ENCODE data around the gene TBC1D9B.

TBC1D9B gene

DNA sequence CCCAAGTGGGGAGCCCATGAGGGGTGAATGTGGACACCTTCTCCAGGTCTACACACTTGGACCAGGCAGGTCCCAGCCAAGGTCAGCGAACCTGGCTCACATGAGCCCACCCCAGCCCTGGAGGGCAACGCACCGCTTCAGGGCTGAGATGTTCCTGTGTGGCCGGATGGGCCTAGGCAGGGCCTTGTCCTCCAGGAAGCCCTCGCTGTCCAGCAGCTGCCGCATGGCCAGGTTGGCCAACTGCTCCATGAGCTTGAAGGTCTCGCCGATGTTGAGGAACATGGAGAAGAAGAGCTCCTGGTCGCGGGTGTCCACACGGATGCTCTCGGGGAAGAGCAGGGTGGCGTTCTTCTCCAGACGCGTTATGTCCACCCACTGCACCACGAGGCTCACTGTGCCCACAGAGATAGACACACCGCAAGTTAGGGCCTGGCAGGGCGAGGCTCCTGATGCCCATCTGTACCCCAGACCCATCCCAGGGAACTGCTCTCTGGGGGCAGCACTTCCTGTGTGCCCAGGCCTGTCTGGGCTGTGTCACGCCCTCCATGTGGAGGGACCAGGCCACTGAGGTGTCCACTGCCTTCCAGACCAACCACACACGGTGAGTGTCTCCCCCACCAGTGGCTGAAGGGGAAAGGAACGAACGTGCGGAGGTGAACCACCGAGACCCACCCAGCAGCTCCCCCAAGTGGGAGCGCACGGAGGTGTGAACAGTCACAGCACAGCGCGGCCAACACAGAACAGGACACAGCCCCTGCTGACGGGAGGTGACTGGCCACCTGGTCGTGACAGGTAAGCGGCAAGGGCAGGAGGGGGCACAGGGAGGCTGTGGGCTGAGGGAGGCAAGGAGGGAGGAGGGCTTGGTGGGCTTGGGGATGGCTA, 14.4 kb downstream of the TBC1D9B start:
- Histone ChIP-seq H3K4me1 (ENCODE audit: control insufficient read depth in 1 of 2, insufficient read depth in 2 of 2, low read length in 2 of 2) (no peaks in the 10 kb centered on the region), H3K4me3 (ENCODE audit: low read depth in 1 of 2, low read length in 2 of 2) (no peak overlapping the region), H3K27ac (ENCODE audit: low read length) (no peak overlapping the region), H3K27me3 (ENCODE audit: low read depth, low read length) (no peaks in the 10 kb centered on the region), H3K9me3 (ENCODE audit: control insufficient read depth in 1 of 2, low read length in 2 of 2) (no peaks in the 10 kb centered on the region), H3K36me3 (ENCODE audit: control insufficient read depth in 1 of 2, insufficient read depth in 2 of 2, low read length in 2 of 2) (peaks cover 63 to 89% of the 10 kb centered on the region in 2 donors)

DNA sequence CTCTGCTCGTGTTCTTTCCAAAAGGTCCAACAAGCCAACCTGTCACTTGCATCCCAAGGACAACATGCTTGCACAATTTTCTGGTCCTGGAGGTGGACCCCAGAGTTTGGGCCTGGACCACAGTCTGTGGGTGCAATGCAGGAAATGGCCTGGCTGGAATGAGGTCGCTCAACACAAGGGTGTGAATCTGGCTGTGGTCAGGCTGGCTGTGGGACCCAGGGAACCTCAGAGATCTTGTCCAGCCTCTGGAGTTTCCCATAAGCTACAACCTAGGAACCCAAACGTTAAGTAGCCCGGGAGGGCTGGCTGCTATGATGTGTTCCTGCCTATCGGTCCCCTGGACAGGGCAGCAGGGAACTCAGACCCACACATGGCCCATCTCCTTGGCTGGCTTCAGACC, 15.4 kb downstream of the TBC1D9B start:
- Histone ChIP-seq H3K4me3 (ENCODE audit: low read depth in 1 of 2, low read length in 2 of 2) (no peak overlapping the region), H3K4me1 (ENCODE audit: control insufficient read depth in 1 of 2, insufficient read depth in 2 of 2, low read length in 2 of 2) (no peaks in the 10 kb centered on the region), H3K27ac (ENCODE audit: low read length) (no peak overlapping the region), H3K36me3 (ENCODE audit: control insufficient read depth in 1 of 2, insufficient read depth in 2 of 2, low read length in 2 of 2) (peaks cover 74 to 92% of the 10 kb centered on the region in 2 donors), H3K27me3 (ENCODE audit: low read depth, low read length) (no peaks in the 10 kb centered on the region), H3K9me3 (ENCODE audit: control insufficient read depth in 1 of 2, low read length in 2 of 2) (no peaks in the 10 kb centered on the region)

DNA sequence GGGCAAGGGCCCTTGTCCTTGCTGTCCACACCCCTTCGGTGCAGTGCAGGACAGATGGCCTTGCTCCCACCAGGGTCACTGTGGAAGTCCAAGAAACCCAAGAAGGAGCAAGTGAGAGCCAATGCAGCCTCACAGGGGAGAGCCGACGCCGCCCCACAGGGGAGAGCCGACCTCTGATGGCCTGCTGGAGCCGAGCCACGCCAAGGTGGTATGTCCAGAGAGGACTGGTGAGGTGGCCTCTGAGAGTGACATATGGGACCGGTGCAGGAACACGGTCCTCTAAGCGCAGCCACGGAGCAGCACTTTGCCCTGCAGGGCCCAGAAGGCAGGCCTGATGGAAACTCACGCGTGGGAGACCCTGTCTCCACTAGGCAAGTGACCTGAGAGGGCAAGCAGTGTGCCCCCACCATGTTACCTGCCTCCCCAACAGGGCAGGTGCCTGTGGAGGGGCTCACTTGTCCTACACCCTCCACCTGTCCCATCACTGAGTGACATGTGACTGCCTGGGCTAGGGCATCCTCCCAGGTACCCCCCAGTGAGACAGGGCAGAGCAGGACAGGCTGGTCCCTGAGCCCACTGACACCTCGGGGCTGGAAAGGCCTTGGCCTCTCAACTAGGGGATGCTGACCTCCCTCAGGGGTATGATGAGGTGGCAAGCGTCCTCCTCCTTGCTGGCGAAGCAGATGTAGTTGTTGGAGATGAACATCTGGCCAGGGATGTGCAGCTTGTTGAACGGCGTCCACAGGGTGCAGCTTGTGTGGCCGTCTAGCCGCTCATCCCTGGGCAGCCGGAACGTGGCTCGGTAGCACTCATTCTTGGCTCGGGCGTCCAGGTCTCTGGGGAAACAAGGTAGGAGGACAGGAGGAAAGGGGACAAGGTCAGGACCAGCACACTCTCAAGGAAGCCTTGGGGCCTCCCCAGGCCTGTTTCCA, 16.7 kb downstream of the TBC1D9B start:
- Histone ChIP-seq H3K4me3 (ENCODE audit: low read depth in 1 of 2, low read length in 2 of 2) (no peak overlapping the region), H3K36me3 (ENCODE audit: control insufficient read depth in 1 of 2, insufficient read depth in 2 of 2, low read length in 2 of 2) (peaks cover 79 to 99% of the 10 kb centered on the region in 2 donors), H3K27me3 (ENCODE audit: low read depth, low read length) (no peaks in the 10 kb centered on the region), H3K27ac (ENCODE audit: low read length) (no peak overlapping the region), H3K9me3 (ENCODE audit: control insufficient read depth in 1 of 2, low read length in 2 of 2) (no peaks in the 10 kb centered on the region), H3K4me1 (ENCODE audit: control insufficient read depth in 1 of 2, insufficient read depth in 2 of 2, low read length in 2 of 2) (no peaks in the 10 kb centered on the region)

DNA sequence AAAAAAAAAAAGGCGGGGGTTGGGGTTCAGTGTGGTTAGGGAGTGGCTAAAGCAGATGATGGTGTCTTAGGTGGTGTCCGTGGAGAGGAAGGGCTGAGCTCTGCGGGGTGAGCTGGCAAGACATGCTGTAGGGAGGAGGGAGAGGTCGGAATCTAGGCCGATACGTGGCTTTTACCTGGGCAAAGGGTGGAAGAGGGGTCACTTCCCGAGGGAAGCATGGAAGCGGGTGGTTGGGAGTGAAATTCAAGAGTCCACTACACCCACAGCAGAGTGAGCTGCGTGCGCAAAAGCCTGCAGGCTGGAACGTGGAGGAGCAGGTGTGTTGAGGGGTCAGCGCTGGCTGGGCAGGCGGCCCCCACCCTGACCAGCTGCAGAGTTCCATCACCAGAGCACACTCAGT, 17.8 kb downstream of the TBC1D9B start:
- Histone ChIP-seq H3K4me1 (ENCODE audit: control insufficient read depth in 1 of 2, insufficient read depth in 2 of 2, low read length in 2 of 2) (no peaks in the 10 kb centered on the region), H3K36me3 (ENCODE audit: control insufficient read depth in 1 of 2, insufficient read depth in 2 of 2, low read length in 2 of 2) (peaks cover 77 to 96% of the 10 kb centered on the region in 2 donors), H3K9me3 (ENCODE audit: control insufficient read depth in 1 of 2, low read length in 2 of 2) (no peaks in the 10 kb centered on the region), H3K27me3 (ENCODE audit: low read depth, low read length) (no peaks in the 10 kb centered on the region), H3K4me3 (ENCODE audit: low read depth in 1 of 2, low read length in 2 of 2) (no peak overlapping the region), H3K27ac (ENCODE audit: low read length) (no peak overlapping the region)

DNA sequence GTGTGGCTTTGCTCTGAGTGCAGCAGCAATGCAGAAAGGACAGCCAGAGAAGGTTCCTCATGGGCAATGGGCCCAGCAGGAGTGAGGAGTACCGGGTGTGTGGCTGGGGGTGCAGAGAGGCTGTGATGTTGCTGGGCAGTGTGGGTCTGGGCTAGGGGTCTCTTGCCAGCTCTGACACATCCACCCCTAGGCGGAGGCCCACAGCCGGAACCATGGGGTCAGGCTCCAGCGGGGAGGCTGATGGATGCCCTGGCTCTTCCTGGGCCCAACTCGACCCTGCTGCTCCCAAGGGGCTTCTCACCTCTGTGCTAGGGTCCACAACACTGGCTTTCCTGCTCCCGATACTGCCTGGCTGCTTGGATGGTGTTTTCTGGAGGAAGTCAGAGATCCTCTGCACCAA, 19.9 kb downstream of the TBC1D9B start:
- H3K27ac ChIP-seq (ENCODE audit: low read length): no peak overlapping the region
- no peaks in the 10 kb centered on the region for H3K4me1 ChIP-seq (ENCODE audit: control insufficient read depth in 1 of 2, insufficient read depth in 2 of 2, low read length in 2 of 2)
- H3K36me3 ChIP-seq (ENCODE audit: control insufficient read depth in 1 of 2, insufficient read depth in 2 of 2, low read length in 2 of 2): peaks cover 76 to 96% of the 10 kb centered on the region in 2 donors
- no peaks in the 10 kb centered on the region for H3K27me3 ChIP-seq (ENCODE audit: low read depth, low read length)
- no peak overlapping the region for H3K4me3 ChIP-seq (ENCODE audit: low read depth in 1 of 2, low read length in 2 of 2)
- H3K9me3 ChIP-seq (ENCODE audit: control insufficient read depth in 1 of 2, low read length in 2 of 2): peaks cover 4 to 13% of the 10 kb centered on the region in 2 donors

DNA sequence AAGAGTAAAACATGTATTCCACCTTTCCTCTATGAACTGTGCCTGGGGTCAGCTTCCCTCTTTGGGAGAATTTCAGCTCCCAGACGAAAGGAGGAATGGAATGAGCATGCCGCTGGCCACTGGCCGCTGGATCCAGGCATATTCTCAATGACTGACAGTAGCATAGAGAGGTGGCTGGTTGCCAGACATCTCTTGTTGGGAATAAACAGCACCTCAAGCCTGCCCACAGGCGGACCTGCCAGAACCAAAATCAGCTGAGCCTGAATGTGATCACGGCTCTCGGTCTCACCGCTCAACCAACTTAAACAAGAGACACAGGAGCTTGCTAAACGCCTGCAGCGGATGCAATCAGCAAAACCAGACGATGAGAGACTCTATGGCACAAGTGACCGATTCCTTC, 20.6 kb downstream of the TBC1D9B start:
- Histone ChIP-seq H3K27me3 (ENCODE audit: low read depth, low read length) (no peaks in the 10 kb centered on the region), H3K4me1 (ENCODE audit: control insufficient read depth in 1 of 2, insufficient read depth in 2 of 2, low read length in 2 of 2) (no peaks in the 10 kb centered on the region), H3K36me3 (ENCODE audit: control insufficient read depth in 1 of 2, insufficient read depth in 2 of 2, low read length in 2 of 2) (peaks cover 69 to 92% of the 10 kb centered on the region in 2 donors), H3K9me3 (ENCODE audit: control insufficient read depth in 1 of 2, low read length in 2 of 2) (peaks cover 4 to 19% of the 10 kb centered on the region in 2 donors), H3K4me3 (ENCODE audit: low read depth in 1 of 2, low read length in 2 of 2) (no peak overlapping the region), H3K27ac (ENCODE audit: low read length) (no peak overlapping the region)

DNA sequence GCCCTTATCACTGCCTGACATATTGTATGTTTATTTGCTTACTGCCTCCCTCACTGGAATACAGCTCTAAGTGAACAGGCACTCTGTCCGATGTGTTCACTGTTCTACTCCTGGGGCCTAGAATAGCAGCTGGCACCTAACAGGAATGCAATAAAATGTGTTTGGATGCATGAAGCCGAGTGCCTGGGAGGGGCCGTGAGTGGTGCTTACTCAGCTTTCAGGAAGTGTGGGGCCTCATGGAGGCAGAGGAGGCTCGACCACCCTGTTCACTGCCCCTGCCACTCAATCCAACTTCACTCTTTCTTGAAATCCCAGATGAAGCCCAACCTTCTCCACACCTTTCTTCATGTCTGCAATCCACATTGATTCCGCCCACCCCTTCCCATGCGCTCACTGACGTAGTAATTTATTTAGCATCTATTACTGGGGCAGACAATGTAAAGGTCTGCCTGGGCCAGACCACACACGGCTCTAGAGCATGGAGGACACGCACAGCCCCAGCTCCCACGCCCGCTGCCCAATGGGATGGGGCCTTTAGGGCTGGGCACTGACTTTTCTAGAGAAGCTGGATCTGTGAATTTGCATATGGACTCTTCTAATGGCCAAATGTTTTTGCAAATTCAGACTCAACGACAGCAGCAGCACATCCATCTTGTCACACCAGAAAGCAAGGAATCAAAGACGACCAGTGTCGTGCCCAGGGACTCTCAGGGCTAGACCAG, 21.3 kb downstream of the TBC1D9B start:
- Histone ChIP-seq H3K9me3 (ENCODE audit: control insufficient read depth in 1 of 2, low read length in 2 of 2) (peaks cover 4 to 20% of the 10 kb centered on the region in 2 donors), H3K36me3 (ENCODE audit: control insufficient read depth in 1 of 2, insufficient read depth in 2 of 2, low read length in 2 of 2) (peaks cover 61 to 85% of the 10 kb centered on the region in 2 donors), H3K4me3 (ENCODE audit: low read depth in 1 of 2, low read length in 2 of 2) (no peak overlapping the region), H3K27ac (ENCODE audit: low read length) (no peak overlapping the region), H3K4me1 (ENCODE audit: control insufficient read depth in 1 of 2, insufficient read depth in 2 of 2, low read length in 2 of 2) (no peaks in the 10 kb centered on the region), H3K27me3 (ENCODE audit: low read depth, low read length) (no peaks in the 10 kb centered on the region)

DNA sequence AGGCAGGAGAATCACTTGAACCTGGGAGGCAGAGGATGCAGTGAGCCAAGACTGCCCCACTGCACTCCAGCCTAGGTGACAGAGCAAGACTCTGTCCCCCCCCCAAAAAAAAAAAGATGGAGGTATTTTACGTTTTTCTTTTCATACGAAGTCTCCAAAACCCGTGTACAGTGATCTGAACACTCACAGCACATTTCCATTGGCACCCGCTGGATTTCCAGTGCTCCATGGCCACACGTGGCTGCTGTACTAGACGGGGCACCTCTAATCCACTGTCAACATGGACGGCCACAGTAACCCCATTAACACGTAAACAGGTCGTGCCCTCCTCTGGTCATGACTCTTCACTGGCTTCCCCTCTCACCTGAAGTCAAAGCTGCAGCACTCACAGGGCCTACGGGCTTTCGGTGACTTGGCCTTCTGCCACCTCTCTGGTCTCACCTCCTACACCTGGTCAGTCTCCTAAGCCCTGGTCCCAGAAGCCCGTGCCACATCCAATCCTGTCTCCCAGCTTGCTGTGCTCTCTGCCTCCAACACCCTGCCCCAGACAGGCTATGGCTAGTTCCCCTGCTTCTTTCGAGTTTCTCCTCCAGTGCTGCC, 22.1 kb downstream of the TBC1D9B start:
- no peak overlapping the region for H3K4me3 ChIP-seq (ENCODE audit: low read depth in 1 of 2, low read length in 2 of 2)
- H3K9me3 ChIP-seq (ENCODE audit: control insufficient read depth in 1 of 2, low read length in 2 of 2): peaks cover 4 to 20% of the 10 kb centered on the region in 2 donors
- no peak overlapping the region for H3K27ac ChIP-seq (ENCODE audit: low read length)
- H3K27me3 ChIP-seq (ENCODE audit: low read depth, low read length): no peaks in the 10 kb centered on the region
- peaks cover 54 to 85% of the 10 kb centered on the region in 2 donors for H3K36me3 ChIP-seq (ENCODE audit: control insufficient read depth in 1 of 2, insufficient read depth in 2 of 2, low read length in 2 of 2)
- H3K4me1 ChIP-seq (ENCODE audit: control insufficient read depth in 1 of 2, insufficient read depth in 2 of 2, low read length in 2 of 2): no peaks in the 10 kb centered on the region

DNA sequence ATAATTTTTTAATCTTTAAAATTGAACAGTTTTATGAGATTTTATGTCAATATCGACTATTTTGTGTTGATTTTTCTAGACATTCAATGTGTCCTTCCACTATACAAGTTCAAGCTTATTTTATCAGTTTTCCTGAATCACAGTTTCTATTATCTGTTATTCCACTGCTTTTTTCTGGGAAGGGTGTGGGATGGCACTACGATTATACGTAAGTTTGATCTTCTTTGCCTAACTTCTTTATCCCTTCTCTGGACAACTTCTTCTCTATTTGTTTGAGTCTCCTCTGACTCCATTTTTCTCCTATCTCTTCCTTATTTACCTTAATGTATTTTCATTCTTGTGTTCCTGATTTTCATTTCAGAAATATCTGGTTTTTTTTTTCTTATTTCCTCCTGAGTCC, 24.5 kb downstream of the TBC1D9B start:
- peaks cover 42 to 77% of the 10 kb centered on the region in 2 donors for H3K36me3 ChIP-seq (ENCODE audit: control insufficient read depth in 1 of 2, insufficient read depth in 2 of 2, low read length in 2 of 2)
- no peaks in the 10 kb centered on the region for H3K27me3 ChIP-seq (ENCODE audit: low read depth, low read length)

DNA sequence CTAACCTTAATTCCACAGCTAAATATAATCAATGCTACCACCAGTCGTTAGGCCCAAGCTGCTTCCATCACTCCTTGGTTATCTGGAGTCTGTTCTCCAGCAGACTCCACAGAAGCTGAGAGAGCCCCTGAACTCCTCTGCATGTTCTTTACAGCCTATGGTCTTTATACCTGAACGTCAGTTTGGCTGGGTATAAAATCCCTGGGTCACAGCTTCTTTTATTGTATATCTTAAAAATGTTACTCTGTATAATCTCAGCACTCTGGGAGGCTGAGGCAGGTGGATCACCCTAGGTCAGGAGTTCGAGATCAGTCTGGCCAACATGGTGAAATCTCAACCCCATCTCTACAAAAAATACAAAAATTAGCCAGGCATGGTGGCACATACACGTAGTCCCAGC, 25.4 kb downstream of the TBC1D9B start:
- H3K27ac ChIP-seq (ENCODE audit: low read length): no peak overlapping the region
- H3K4me3 ChIP-seq (ENCODE audit: low read depth in 1 of 2, low read length in 2 of 2): no peak overlapping the region
- H3K36me3 ChIP-seq (ENCODE audit: control insufficient read depth in 1 of 2, insufficient read depth in 2 of 2, low read length in 2 of 2): peaks cover 39 to 76% of the 10 kb centered on the region in 2 donors
- H3K9me3 ChIP-seq (ENCODE audit: control insufficient read depth in 1 of 2, low read length in 2 of 2): peaks cover 4 to 20% of the 10 kb centered on the region in 2 donors
- no peaks in the 10 kb centered on the region for H3K27me3 ChIP-seq (ENCODE audit: low read depth, low read length)
- H3K4me1 ChIP-seq (ENCODE audit: control insufficient read depth in 1 of 2, insufficient read depth in 2 of 2, low read length in 2 of 2): no peaks in the 10 kb centered on the region

More for the DNA sequence above, 24.5 kb downstream of the TBC1D9B start:
- no peak overlapping the region for H3K4me3 ChIP-seq (ENCODE audit: low read depth in 1 of 2, low read length in 2 of 2)
- no peaks in the 10 kb centered on the region for H3K4me1 ChIP-seq (ENCODE audit: control insufficient read depth in 1 of 2, insufficient read depth in 2 of 2, low read length in 2 of 2)
- peaks cover 4 to 20% of the 10 kb centered on the region in 2 donors for H3K9me3 ChIP-seq (ENCODE audit: control insufficient read depth in 1 of 2, low read length in 2 of 2)
- no peak overlapping the region for H3K27ac ChIP-seq (ENCODE audit: low read length)
